Stomach smooth muscle (tissue), 2 donors: ENCODE measurements around the gene CYP2R1.
A peak's percentile ranks its signal among the peaks of the same experiment; 100 is the strongest.

Experiments
- H3K27ac ChIP-seq: one replicate; pipeline ENCODE4 v1.7.0; 2013; ENCODE audit warnings: mild to moderate bottlenecking, low read length, inconsistent platforms
- H3K27me3 ChIP-seq, 2 donors: one replicate each; pipeline ENCODE4 v1.7.0; 2013; ENCODE audit warnings: low read length in 2 of 2; ENCODE audit not compliant: insufficient read depth in 2 of 2, control insufficient read depth in 1 of 2
- H3K36me3 ChIP-seq, 2 donors: one replicate each; pipeline ENCODE4 v1.7.0; 2013; ENCODE audit warnings: low read length in 2 of 2; ENCODE audit not compliant: control insufficient read depth in 2 of 2, insufficient read depth in 2 of 2
- H3K4me1 ChIP-seq: one replicate; pipeline ENCODE4 v1.7.0; 2013; ENCODE audit warnings: low read length; ENCODE audit not compliant: control insufficient read depth, insufficient read depth
- H3K4me3 ChIP-seq, 2 donors: one replicate each; pipeline ENCODE4 v1.7.0; 2013; ENCODE audit warnings: low read length in 2 of 2
- H3K9ac ChIP-seq, 2 donors: one replicate each; pipeline ENCODE4 v1.7.0; 2013; ENCODE audit warnings: low read length in 2 of 2, mild to moderate bottlenecking in 1 of 2
- H3K9me3 ChIP-seq, 2 donors: one replicate each; pipeline ENCODE4 v1.7.0; 2013; ENCODE audit warnings: low read length in 2 of 2; ENCODE audit not compliant: control insufficient read depth in 2 of 2
- donor health status: healthy.
- donor health status: Pancreatic carcinoma.

The CYP2R1 gene

GRCh38 chr11:14892036-14892556 lies at the start of gene CYP2R1:
TSS of gene CYP2R1 (minus strand) at chr11:14892231. CDS start at chr11:14892205, 26 bp downstream.
- H3K9me3 ChIP-seq: no peaks in the 10 kb centered on the region
- H3K27me3 ChIP-seq: no peaks in the 10 kb centered on the region
- H3K4me1 ChIP-seq: peaks cover 7% of the 10 kb centered on the region
- peak within 1 kb of the TSS; percentile 78 for H3K9ac ChIP-seq
- H3K4me3 ChIP-seq: peak within 1 kb of the TSS; percentile 91 to 96
- peak within 1 kb of the TSS; percentile 68 for H3K27ac ChIP-seq
- H3K36me3 ChIP-seq: no peaks in the 10 kb centered on the region

GRCh38 chr11:14938936-14939335 lies 46.9 kb upstream of the CYP2R1 start:
- Histone ChIP-seq H3K27ac (no peak overlapping the region), H3K4me1 (no peaks in the 10 kb centered on the region), H3K36me3 (no peaks in the 10 kb centered on the region), H3K9me3 (no peaks in the 10 kb centered on the region), H3K9ac (no peak overlapping the region), H3K27me3 (no peaks in the 10 kb centered on the region), H3K4me3 (no peak overlapping the region)

DNA sequence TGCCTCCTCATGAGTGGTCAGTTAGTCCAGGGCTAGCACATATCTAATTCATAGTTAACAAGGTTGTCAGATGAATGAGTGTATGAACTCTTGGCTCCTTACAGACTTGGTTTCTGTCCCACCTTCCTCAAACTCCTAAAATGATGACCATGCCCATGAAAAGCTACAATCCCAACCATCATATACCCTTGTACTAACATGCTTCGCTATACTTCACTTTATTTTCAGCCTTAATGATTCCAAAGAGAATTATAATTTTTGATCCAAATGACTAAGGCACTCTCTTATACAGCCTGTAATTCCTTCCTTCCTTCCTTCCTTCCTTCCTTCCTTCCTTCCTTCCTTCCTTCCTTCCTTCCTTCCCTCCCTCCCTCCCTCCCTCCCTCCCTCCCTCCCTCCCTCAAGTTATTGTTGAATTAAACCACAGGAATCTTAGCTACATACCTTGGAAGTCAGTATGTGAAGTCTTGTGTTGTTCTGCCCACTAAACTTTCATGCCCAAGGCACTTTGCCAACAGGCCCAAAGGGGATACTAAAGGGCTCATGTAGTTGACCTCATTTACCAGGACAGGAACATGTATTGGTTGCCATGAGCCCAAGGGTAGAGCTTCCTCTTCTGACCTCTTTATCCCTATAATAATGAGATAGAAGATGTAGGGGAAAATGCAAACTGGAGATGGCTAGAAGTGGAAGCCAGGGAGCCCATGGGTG lies 42.8 kb upstream of the CYP2R1 start:
- Histone ChIP-seq H3K36me3 (no peaks in the 10 kb centered on the region), H3K4me1 (no peaks in the 10 kb centered on the region), H3K9ac (no peak overlapping the region), H3K9me3 (no peaks in the 10 kb centered on the region), H3K27ac (no peak overlapping the region), H3K27me3 (no peaks in the 10 kb centered on the region), H3K4me3 (no peak overlapping the region)

DNA sequence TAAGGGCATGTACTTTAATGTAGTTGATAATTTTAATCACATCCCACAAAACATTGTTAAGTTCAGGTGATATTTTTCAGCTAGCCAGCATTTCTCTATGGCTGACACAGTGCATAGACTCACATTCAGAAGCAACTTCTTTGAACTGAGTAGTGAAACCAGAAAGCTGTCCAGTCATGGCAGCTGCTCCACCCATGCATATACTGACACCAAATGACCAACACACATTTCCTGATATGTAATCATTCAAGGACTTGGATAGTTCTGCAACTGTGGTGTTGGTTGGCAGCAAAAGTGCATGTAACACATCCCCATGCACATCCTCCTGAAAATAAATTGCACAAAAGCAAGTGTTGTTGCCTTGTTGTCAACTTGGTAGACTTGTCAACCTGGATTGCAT lies 40.4 kb upstream of the CYP2R1 start:
- no peaks in the 10 kb centered on the region for H3K36me3 ChIP-seq
- no peak overlapping the region for H3K27ac ChIP-seq
- no peaks in the 10 kb centered on the region for H3K27me3 ChIP-seq
- no peaks in the 10 kb centered on the region for H3K4me1 ChIP-seq
- no peaks in the 10 kb centered on the region for H3K9me3 ChIP-seq
- no peak overlapping the region for H3K4me3 ChIP-seq
- H3K9ac ChIP-seq: no peak overlapping the region

- H3K9me3 ChIP-seq: no peaks in the 10 kb centered on the region
- H3K27ac ChIP-seq: no peak overlapping the region
- H3K4me3 ChIP-seq: no peak overlapping the region
- H3K9ac ChIP-seq: no peak overlapping the region
- H3K27me3 ChIP-seq: no peaks in the 10 kb centered on the region
- H3K4me1 ChIP-seq: no peaks in the 10 kb centered on the region
- no peaks in the 10 kb centered on the region for H3K36me3 ChIP-seq
Measured at GRCh38 chr11:14930369-14930768, 38.3 kb upstream of the CYP2R1 start.

GRCh38 chr11:14927146-14927545 lies 35.1 kb upstream of the CYP2R1 start:
- H3K9ac ChIP-seq: no peak overlapping the region
- no peak overlapping the region for H3K27ac ChIP-seq
- no peaks in the 10 kb centered on the region for H3K9me3 ChIP-seq
- H3K4me3 ChIP-seq: no peak overlapping the region
- no peaks in the 10 kb centered on the region for H3K4me1 ChIP-seq
- H3K36me3 ChIP-seq: no peaks in the 10 kb centered on the region
- H3K27me3 ChIP-seq: no peaks in the 10 kb centered on the region

DNA sequence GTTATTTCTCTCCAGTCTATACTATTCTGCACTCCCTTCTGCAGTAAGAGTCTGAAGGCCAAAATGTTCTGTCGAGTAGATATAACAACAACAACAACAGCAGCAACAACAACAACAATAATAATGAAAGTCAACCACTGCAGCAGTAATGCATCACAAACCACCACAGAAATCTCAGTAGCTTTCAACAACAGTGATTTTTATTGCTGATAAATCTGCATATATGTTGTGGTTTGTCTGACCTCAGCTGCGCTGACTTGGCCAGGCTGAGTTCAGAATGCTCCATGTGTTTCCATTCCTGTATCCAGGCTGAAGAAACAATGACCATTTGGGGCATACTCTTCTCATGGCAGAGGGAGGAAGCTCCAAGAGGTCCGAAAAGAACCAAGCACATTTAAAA lies 32.3 kb upstream of the CYP2R1 start:
- H3K27ac ChIP-seq: no peak overlapping the region
- H3K27me3 ChIP-seq: no peaks in the 10 kb centered on the region
- no peaks in the 10 kb centered on the region for H3K36me3 ChIP-seq

GRCh38 chr11:14916403-14916802 lies 24.4 kb upstream of the CYP2R1 start:
- H3K9ac ChIP-seq: no peak overlapping the region
- H3K4me3 ChIP-seq: no peak overlapping the region
- no peaks in the 10 kb centered on the region for H3K9me3 ChIP-seq
- peaks cover 0 to 4% of the 10 kb centered on the region in 2 donors for H3K27me3 ChIP-seq
- H3K4me1 ChIP-seq: no peaks in the 10 kb centered on the region
- H3K27ac ChIP-seq: no peak overlapping the region
- H3K36me3 ChIP-seq: no peaks in the 10 kb centered on the region

More for the DNA sequence above, 32.3 kb upstream of the CYP2R1 start:
- H3K9ac ChIP-seq: no peak overlapping the region
- no peaks in the 10 kb centered on the region for H3K4me1 ChIP-seq
- no peak overlapping the region for H3K4me3 ChIP-seq
- no peaks in the 10 kb centered on the region for H3K9me3 ChIP-seq

DNA sequence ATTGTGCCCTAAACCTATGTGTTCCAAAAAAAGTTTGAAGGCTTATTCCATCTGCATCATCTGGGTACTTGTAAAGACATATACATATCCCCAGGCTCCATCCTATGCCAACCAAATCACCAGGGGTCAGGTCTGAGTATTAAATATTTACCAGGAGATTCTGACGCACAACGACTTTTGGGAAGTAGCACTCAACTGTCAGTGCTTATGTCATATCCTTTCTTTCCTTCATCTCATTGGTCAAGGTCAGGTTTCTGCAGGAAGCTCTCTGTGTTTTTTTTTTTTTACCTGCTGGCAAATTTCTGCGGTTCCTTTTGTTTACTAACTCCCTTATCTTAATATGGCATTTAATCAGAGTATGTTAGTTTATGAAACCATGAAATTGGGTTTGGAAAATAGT lies 22.5 kb upstream of the CYP2R1 start:
- Histone ChIP-seq H3K4me1 (no peaks in the 10 kb centered on the region), H3K36me3 (no peaks in the 10 kb centered on the region), H3K27me3 (peaks cover 0 to 4% of the 10 kb centered on the region in 2 donors), H3K9ac (no peak overlapping the region), H3K9me3 (no peaks in the 10 kb centered on the region), H3K4me3 (no peak overlapping the region), H3K27ac (no peak overlapping the region)

GRCh38 chr11:14908214-14908880 lies 16.3 kb upstream of the CYP2R1 start:
- no peak overlapping the region for H3K27ac ChIP-seq
- H3K36me3 ChIP-seq: no peaks in the 10 kb centered on the region
- peaks cover 0 to 19% of the 10 kb centered on the region in 2 donors for H3K27me3 ChIP-seq
- H3K4me1 ChIP-seq: peaks cover 5% of the 10 kb centered on the region
- H3K9me3 ChIP-seq: no peaks in the 10 kb centered on the region
- H3K9ac ChIP-seq: no peak overlapping the region
- no peak overlapping the region for H3K4me3 ChIP-seq
